ENCODE data around the gene RABGAP1. TPM values are rescaled to one million over a fixed set of nuclear protein-coding genes. Genes with fewer than 3 reads are reported as not detected.

Gene RABGAP1
- total RNA-seq, 2 donors from 2014 or later: 33.8 to 36.7 TPM

GRCh38 chr9:123049589-123050222, 108.9 kb downstream of the RABGAP1 start:
- no peak overlapping the region for H3K4me3 Mint-ChIP-seq
- no peaks in the 10 kb centered on the region for H3K9me3 ChIP-seq (ENCODE audit: control insufficient read depth, low read length, poor library complexity, severe bottlenecking)
- H3K27ac Mint-ChIP-seq: no peak overlapping the region
- H3K36me3 Mint-ChIP-seq (ENCODE audit: low read depth): peaks cover 2% of the 10 kb centered on the region
- ATAC-seq (no peak), DNase-seq (no peak)
- H3K27me3 Mint-ChIP-seq: no peaks in the 10 kb centered on the region
- peaks cover 7% of the 10 kb centered on the region for H3K4me1 Mint-ChIP-seq

- Mint-ChIP-seq H3K36me3 (ENCODE audit: low read depth) (no peaks in the 10 kb centered on the region), H3K27me3 (no peaks in the 10 kb centered on the region), H3K4me3 (no peak overlapping the region), H3K27ac (no peak overlapping the region), H3K4me1 (peaks cover 2% of the 10 kb centered on the region)
- no peak for DNase-seq
- no peak for ATAC-seq
- H3K9me3 ChIP-seq (ENCODE audit: control insufficient read depth, low read length, poor library complexity, severe bottlenecking): no peaks in the 10 kb centered on the region
Observed at GRCh38 chr9:123053046-123053445, 112.2 kb downstream of the RABGAP1 start.

GRCh38 chr9:123053711-123054110, 112.9 kb downstream of the RABGAP1 start:
- no peak for ATAC-seq
- Mint-ChIP-seq H3K4me1 (peaks cover 2% of the 10 kb centered on the region), H3K36me3 (ENCODE audit: low read depth) (no peaks in the 10 kb centered on the region), H3K4me3 (no peak overlapping the region), H3K27ac (no peak overlapping the region), H3K27me3 (no peaks in the 10 kb centered on the region)
- DNase-seq: no peak
- no peaks in the 10 kb centered on the region for H3K9me3 ChIP-seq (ENCODE audit: control insufficient read depth, low read length, poor library complexity, severe bottlenecking)

- Mint-ChIP-seq H3K4me3 (no peak overlapping the region), H3K36me3 (ENCODE audit: low read depth) (no peaks in the 10 kb centered on the region), H3K27me3 (no peaks in the 10 kb centered on the region), H3K4me1 (peaks cover under 1% of the 10 kb centered on the region), H3K27ac (peak overlapping the region; percentile 11)
- ATAC-seq: no peak
- no peak for DNase-seq
- H3K9me3 ChIP-seq (ENCODE audit: control insufficient read depth, low read length, poor library complexity, severe bottlenecking): no peaks in the 10 kb centered on the region
Observed at GRCh38 chr9:123058834-123059233, 118.0 kb downstream of the RABGAP1 start.

- H3K4me3 Mint-ChIP-seq: no peak overlapping the region
- peak overlapping the region; percentile 11 for H3K27ac Mint-ChIP-seq
- ATAC-seq: no peak
- no peaks in the 10 kb centered on the region for H3K27me3 Mint-ChIP-seq
- H3K4me1 Mint-ChIP-seq: no peaks in the 10 kb centered on the region
- DNase-seq: no peak
- H3K9me3 ChIP-seq (ENCODE audit: control insufficient read depth, low read length, poor library complexity, severe bottlenecking): no peaks in the 10 kb centered on the region
- H3K36me3 Mint-ChIP-seq (ENCODE audit: low read depth): peaks cover 3% of the 10 kb centered on the region
Observed at GRCh38 chr9:123059472-123060220, 118.8 kb downstream of the RABGAP1 start.

DNA sequence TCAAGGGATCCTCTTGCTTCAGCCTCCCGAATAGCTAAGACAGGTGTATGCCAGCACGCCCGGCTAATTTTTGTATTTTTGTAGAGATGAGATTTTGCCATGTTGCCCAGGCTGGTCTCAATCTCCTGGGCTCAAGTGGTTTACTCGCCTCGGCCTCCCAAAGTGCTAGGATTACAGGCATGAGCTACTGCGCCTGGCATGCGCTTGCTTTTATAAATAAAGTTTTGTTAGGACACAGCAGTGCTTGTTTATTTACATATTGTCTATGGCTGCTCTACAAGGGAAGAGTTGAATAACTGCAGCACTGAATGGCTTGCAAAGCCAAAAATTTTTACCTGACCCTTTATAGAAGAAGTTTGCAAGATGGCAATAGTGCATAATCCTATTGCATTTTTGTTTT, 120.4 kb downstream of the RABGAP1 start:
- no peaks in the 10 kb centered on the region for H3K9me3 ChIP-seq (ENCODE audit: control insufficient read depth, low read length, poor library complexity, severe bottlenecking)
- no peak for DNase-seq
- H3K36me3 Mint-ChIP-seq (ENCODE audit: low read depth): peaks cover 3% of the 10 kb centered on the region
- H3K4me1 Mint-ChIP-seq: no peaks in the 10 kb centered on the region
- ATAC-seq: no peak
- no peaks in the 10 kb centered on the region for H3K27me3 Mint-ChIP-seq
- H3K4me3 Mint-ChIP-seq: no peak overlapping the region
- H3K27ac Mint-ChIP-seq: no peak overlapping the region

DNA sequence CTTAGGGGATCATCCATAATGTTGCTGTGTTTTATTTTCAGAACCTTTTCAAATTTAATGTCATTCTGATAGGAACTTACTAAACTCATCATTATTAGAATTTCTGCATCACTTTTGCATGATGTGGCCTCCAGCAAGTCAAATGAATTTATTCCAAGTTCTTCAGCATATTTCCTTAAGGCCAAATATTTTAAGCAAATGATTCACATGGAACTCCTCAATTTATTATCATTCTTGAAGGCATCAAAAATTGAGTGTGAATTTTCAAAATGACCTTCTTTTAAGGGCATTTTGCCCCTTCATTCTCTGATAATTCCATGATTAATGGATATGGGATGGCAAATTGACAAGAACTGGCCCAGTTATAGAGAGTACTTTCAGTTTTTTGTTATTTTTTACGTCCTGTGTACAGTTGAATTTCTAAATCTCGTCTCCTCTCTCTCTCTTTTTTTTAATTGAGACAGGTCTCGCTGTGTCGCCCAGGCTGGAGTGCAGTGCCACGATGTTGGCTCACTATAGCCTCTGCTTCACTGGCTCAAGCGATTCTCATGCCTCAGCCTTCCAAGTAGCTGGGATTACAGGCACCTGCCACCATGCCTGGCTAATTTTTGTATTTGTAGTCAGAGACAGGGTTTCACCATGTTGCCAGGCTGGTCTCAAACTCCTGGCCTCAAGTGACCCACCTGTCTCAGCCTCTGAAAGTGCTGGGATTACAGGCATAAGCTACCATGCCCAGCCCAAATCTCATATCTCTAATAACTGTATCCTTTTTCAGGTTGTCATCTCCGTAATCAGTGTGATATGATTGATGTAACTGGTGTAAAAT, 121.7 kb downstream of the RABGAP1 start:
- no peaks in the 10 kb centered on the region for H3K27me3 Mint-ChIP-seq
- peak overlapping the region; percentile 72 for H3K27ac Mint-ChIP-seq
- H3K4me1 Mint-ChIP-seq: peaks cover 3% of the 10 kb centered on the region
- peaks cover 13% of the 10 kb centered on the region for H3K36me3 Mint-ChIP-seq (ENCODE audit: low read depth)
- no peak for DNase-seq
- H3K9me3 ChIP-seq (ENCODE audit: control insufficient read depth, low read length, poor library complexity, severe bottlenecking): no peaks in the 10 kb centered on the region
- ATAC-seq: no peak
- no peak overlapping the region for H3K4me3 Mint-ChIP-seq

- no peaks in the 10 kb centered on the region for H3K27me3 Mint-ChIP-seq
- ATAC-seq (no peak), DNase-seq (no peak)
- no peaks in the 10 kb centered on the region for H3K9me3 ChIP-seq (ENCODE audit: control insufficient read depth, low read length, poor library complexity, severe bottlenecking)
- peaks cover 3% of the 10 kb centered on the region for H3K4me1 Mint-ChIP-seq
- peaks cover 14% of the 10 kb centered on the region for H3K36me3 Mint-ChIP-seq (ENCODE audit: low read depth)
- no peak overlapping the region for H3K4me3 Mint-ChIP-seq
- peak overlapping the region; percentile 72 for H3K27ac Mint-ChIP-seq
Observed at GRCh38 chr9:123063177-123063598, 122.4 kb downstream of the RABGAP1 start.

DNA sequence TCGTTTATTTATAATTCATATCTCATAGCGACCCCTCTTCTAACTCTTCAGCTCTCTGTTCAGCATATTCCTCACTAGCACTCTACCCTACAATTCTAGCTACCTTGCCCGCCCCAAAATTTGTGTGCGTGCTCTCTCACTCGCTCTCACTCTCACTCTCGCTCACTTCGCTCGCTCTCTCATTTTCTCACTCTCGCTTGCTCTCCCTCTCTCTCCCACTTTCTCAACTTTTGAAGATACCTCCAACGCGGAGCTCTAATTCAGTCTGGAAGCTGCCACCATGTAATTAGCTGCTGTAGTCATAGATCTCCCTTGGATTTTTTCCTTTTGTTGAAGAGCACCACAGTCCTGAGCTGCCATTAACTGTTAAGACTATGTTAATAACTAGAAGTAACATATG, 123.1 kb downstream of the RABGAP1 start:
- peaks cover 3% of the 10 kb centered on the region for H3K4me1 Mint-ChIP-seq
- DNase-seq: no peak
- no peak overlapping the region for H3K4me3 Mint-ChIP-seq
- no peaks in the 10 kb centered on the region for H3K9me3 ChIP-seq (ENCODE audit: control insufficient read depth, low read length, poor library complexity, severe bottlenecking)
- ATAC-seq: no peak
- H3K27ac Mint-ChIP-seq: no peak overlapping the region
- H3K36me3 Mint-ChIP-seq (ENCODE audit: low read depth): peaks cover 14% of the 10 kb centered on the region
- H3K27me3 Mint-ChIP-seq: no peaks in the 10 kb centered on the region

- Mint-ChIP-seq H3K4me1 (peaks cover 3% of the 10 kb centered on the region), H3K4me3 (no peak overlapping the region), H3K36me3 (ENCODE audit: low read depth) (peaks cover 14% of the 10 kb centered on the region), H3K27me3 (no peaks in the 10 kb centered on the region), H3K27ac (no peak overlapping the region)
- no peaks in the 10 kb centered on the region for H3K9me3 ChIP-seq (ENCODE audit: control insufficient read depth, low read length, poor library complexity, severe bottlenecking)
- no peak for DNase-seq
- no peak for ATAC-seq
Observed at GRCh38 chr9:123064716-123065115, 123.9 kb downstream of the RABGAP1 start.

- ATAC-seq: no peak
- no peaks in the 10 kb centered on the region for H3K9me3 ChIP-seq (ENCODE audit: control insufficient read depth, low read length, poor library complexity, severe bottlenecking)
Observed at GRCh38 chr9:123065196-123065595, 124.4 kb downstream of the RABGAP1 start.

GRCh38 chr9:123067136-123067535, 126.3 kb downstream of the RABGAP1 start:
- H3K36me3 Mint-ChIP-seq (ENCODE audit: low read depth): peaks cover 18% of the 10 kb centered on the region
- no peak overlapping the region for H3K4me3 Mint-ChIP-seq
- peaks cover 9% of the 10 kb centered on the region for H3K4me1 Mint-ChIP-seq
- no peaks in the 10 kb centered on the region for H3K27me3 Mint-ChIP-seq
- no peak for ATAC-seq
- no peak for DNase-seq
- no peaks in the 10 kb centered on the region for H3K9me3 ChIP-seq (ENCODE audit: control insufficient read depth, low read length, poor library complexity, severe bottlenecking)
- H3K27ac Mint-ChIP-seq: no peak overlapping the region

More at GRCh38 chr9:123065196-123065595, 124.4 kb downstream of the RABGAP1 start:
- no peak for DNase-seq
- Mint-ChIP-seq H3K36me3 (ENCODE audit: low read depth) (peaks cover 15% of the 10 kb centered on the region), H3K27me3 (no peaks in the 10 kb centered on the region), H3K27ac (no peak overlapping the region), H3K4me3 (no peak overlapping the region), H3K4me1 (peaks cover 5% of the 10 kb centered on the region)

- H3K4me1 Mint-ChIP-seq: peaks cover 9% of the 10 kb centered on the region
- ATAC-seq (no peak), DNase-seq (no peak)
- H3K27me3 Mint-ChIP-seq: no peaks in the 10 kb centered on the region
- no peak overlapping the region for H3K4me3 Mint-ChIP-seq
- H3K27ac Mint-ChIP-seq: no peak overlapping the region
- H3K9me3 ChIP-seq (ENCODE audit: control insufficient read depth, low read length, poor library complexity, severe bottlenecking): no peaks in the 10 kb centered on the region
- H3K36me3 Mint-ChIP-seq (ENCODE audit: low read depth): peaks cover 16% of the 10 kb centered on the region
Observed at GRCh38 chr9:123069010-123069481, 128.2 kb downstream of the RABGAP1 start.
